G401 (cell line): ENCODE results near the gene PTP4A1. TPM values are rescaled to one million over a fixed set of nuclear protein-coding genes. Genes with fewer than 3 reads are reported as not detected.
"Not testable (repeated sequence)": the region's sequence is repeated elsewhere in the genome, so short reads cannot be mapped to it uniquely, and the experiment has no call there.

Experiments used
- DNase-seq: peaks from one replicate; pipeline ENCODE4 v3.0.0-alpha.2; 2015; ENCODE audit warnings: low spot score
- in situ Hi-C: cut with HindIII; loops from 2 replicates; pipeline ENCODE4 v1.10.0; 2016; ENCODE audit warnings: low sequenced_read_pairs, mixed read lengths
- total RNA-seq: library from RNA; depleted of rRNA; stranded (reverse); fragments of >200 nt; shearing (Covaris generic); gene quantifications from 2 replicates; pipeline ENCODE4 v1.2.3, GENCODE V29; 2014; rRNA removed

The PTP4A1 gene
- total RNA-seq: 16.6 and 24.1 TPM in 2 replicates

DNA sequence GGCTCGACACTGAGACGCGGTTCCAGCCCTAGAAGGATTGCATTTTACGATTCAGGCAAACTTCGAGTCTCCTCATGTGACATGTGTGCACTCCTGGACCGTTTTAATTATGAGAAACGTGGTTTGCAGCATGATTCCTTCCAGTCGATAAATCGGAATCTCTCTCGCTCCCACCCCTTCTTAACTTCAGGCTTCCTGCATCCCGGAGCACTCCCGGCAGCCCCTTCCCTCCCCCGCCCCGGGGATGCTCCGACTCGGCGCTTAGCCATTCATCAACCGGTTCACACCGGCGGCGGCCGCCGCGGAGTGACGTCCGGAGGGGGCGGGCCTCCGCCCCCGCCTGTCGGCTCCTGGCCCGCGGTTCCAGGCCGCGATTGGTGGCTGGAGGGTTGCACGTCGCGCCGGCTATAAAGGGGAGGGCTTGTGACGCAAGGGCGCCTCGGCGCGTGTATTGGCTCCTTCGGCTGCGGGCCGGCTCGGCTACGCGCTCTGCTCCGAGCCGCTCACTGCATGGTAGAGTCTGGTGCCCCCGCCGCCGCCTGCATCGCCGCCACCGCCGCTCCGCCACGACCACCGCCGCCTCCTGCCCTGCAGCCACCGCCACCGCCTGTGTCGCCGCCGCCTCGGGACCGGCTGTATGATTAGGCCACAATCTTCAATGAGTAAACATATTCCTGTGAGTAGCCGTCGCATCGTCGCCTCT is at the start of gene PTP4A1, which contains the start of gene LOC128125822:
Gene PTP4A1, plus strand, starts transcription at position 437 of the 703 bp plus-strand sequence. CDS start 4,401 bp downstream, outside the sequence.
Gene LOC128125822, plus strand, starts transcription at position 437 of the 703 bp plus-strand sequence.
- in situ Hi-C loops: no loop called here

DNA sequence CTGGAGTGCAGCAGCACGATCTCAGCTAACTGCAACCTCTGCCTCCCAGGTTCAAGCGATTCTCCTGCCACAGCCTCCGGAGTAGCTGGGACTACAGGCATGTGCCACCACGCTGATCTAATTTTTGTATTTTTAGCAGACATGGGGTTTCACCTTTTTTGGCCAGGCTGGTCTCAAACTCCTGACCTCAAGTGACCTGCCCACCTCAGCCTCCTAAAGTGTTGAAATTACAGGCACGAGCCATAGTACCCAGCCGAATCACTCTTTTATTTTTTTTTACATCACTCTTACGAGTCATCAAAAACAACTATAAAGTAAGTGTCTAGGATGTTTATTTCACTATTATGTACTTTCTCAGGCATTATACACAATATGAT is 49.4 kb upstream of the PTP4A1 start:
- DNase-seq: not testable (repeated sequence)

More for the DNA sequence above, at the start of gene PTP4A1, which contains the start of gene LOC128125822:
- peak; percentile 98 for DNase-seq

DNA sequence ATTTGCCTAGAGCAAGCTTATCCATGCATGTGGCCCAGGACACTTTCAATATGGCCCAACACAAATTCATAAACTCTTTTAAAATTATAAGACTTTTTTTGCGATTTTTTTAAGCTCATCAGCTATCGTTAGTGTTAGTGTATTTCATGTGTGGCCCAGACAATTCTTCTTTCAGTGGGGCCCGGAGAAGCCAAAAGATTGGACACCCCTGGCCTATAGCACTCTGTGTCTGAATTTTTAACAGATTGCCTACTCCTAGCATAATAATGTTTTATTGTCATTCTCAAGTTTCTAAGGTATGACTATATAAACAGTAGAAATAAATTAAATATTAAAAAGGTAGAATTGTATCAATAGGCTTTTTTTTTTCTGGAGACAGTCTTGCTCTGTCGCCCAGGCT is 48.6 kb upstream of the PTP4A1 start:
- in situ Hi-C loops: no loop called here
- DNase-seq: no peak

More for the DNA sequence above, 49.4 kb upstream of the PTP4A1 start:
- in situ Hi-C loops: not testable (repeated sequence)

DNA sequence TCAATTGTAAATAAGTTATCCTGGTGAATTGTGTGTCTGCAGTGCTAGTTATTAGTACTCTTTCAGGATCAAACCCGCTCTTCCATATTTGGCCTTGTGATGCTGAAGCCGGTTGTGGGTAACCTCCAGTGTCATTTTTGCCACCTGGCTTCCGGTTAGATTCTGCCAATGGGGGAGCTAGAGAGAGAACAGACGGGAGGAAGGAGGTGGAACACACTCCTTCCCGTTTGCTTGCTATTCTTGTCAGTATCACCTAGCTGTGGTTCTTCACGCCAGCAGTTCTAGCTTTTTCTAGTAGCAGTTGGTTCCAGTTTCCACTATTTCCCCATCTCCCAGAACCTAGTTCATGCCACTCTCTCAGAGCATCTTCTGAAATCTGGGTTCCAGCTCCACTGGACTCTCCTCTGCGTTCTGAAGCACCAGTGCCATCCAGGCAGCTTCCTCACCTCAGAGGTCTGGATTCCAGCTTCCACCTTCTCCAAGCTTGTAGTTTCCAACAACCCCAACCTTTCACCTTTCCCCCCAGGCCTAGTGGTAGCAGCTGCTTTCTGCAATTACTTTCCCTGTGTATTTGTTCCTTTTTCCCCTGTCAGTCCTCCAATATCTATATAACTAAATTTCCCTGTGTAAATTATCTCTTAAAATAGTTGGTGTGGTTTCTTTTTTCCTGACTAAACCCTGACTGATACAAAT is 46.9 kb upstream of the PTP4A1 start:
- no peak for DNase-seq
- in situ Hi-C loops: no loop called here

DNA sequence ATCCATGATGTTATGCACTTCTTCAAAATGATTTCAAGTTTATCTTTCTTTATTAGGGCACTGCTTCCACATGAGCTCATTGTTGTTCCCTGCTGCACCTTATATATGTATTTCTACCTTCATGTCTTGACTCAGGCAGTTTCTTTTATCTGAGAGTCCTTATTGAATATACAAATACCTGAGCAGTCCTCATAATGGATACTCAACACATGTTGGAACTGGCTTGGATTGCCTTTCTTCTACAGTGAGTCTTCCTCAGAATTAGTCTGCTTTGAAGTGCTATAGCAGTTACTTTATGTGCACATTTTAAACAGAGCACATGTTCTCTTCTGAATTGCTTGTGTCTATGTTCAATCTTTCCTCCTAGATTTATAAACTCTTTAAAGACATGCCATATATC is 45.3 kb upstream of the PTP4A1 start:
- in situ Hi-C loops: no loop called here
- no peak for DNase-seq

DNA sequence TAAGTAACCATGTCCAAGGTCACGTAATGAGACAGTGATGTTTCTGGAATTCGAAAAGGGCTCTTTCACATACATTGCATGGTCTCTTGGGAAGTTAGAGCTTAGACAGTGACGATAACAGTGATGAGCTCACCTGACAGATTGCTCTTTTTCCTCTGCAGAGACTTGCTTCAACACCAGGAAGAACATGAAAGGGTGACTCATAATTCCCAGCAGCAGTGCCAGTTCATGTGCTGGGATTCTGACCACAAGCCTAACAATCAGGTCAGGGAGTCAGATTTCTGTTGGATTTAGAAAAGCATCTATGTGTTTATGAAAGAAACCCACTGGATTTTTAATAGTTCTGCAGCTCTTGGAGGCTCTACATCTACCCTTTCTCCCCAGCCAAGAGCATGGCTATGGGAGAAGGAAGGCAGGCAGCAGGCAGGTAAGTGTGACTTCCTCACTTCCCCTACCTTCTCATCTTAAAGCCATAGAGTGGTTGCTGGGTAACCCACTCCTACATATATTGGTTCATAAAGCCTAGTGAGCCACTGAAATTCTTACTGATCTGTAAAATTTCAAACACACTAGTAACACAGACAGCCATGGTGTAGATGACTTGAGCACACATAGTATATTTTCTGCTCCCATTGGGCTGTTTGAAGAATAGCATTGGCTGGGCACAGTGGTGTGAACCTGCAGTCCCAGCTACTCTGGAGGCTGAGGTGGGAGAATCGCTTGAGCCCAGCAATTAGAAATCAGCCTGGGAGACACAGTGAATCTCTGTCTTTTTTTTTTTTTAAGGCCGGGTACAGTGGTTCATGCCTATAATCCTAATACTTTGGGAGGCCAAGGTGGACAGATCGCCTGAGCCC is 44.4 kb upstream of the PTP4A1 start:
- DNase-seq: no peak
- in situ Hi-C loops: no loop called here

DNA sequence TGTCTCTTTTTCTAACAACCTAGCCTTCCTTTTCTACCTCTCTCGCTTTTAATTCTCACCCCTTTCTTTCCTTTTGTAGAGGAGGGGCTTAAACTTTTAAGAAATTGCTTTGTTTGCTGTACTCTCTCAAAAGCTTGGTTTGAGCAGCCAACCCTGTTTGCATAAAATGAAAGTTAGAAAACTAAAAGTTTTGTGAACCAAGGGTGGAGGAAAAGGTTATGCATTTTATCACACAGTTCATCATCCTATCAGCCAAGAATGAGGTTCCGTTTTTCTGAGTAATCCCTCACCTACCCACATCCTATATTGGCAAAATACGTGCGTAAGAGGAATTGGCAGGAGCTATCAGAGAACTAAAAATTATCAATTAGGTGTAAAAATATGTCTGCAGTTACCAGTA is 42.8 kb upstream of the PTP4A1 start:
- no peak for DNase-seq
- in situ Hi-C loops: no loop called here

DNA sequence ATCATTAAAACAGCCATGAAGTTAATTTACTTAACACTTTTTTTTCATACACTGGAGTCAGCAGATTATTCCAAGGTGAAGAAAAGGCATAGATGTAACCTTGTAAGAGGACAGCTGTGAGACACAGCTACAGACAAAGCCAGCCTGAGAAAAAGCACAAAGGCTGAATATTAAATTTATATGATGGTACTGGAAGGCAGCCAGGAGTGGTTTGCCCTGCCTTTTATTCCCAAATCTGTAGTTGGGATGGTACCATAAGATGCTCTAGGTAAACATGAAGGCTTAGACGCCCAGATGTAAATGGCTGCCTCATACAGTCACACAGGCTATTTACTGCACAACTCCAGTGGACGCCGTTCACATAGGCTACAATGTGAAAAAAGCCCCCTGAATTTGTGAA is 42.1 kb upstream of the PTP4A1 start:
- in situ Hi-C loops: no loop called here
- no peak for DNase-seq

DNA sequence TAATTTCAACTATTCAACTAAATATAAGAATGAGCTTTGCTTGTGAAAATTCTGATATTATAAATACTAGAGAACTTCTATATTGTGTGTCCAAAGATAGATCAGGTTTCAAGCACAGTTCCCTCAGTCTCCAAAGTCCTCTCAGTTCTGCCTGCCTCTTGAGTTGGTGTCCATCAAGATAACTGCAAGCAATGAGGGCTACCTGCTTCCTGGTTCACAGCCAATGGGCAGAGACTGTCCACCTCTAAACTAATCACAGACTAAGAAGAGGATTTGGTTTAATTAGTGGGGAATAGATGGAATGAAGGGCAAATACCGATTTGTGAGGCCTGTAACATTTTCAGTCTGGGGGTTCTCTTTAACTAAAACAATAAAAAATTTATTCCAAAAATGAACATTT is 41.3 kb upstream of the PTP4A1 start:
- in situ Hi-C loops: no loop called here
- DNase-seq: no peak

DNA sequence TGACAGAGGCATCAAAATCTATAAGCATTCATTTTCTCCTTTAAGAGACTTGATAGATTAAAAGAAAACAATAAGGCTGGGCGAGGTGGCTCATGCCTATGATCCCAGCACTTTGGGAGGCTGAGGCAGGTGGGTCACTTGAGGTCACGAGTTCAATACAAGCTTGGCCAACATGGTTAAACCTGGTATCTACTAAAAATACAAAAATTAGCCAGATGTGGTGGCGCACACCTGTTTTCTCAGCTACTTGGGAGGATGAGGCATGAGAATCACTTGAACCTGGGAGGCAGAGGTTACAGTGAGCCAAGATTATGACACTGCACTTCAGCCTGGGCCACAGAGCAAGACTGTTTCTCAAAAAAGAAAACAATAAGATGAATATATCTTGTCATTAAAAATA is 39.3 kb upstream of the PTP4A1 start:
- in situ Hi-C loops: no loop called here
- DNase-seq: no peak

DNA sequence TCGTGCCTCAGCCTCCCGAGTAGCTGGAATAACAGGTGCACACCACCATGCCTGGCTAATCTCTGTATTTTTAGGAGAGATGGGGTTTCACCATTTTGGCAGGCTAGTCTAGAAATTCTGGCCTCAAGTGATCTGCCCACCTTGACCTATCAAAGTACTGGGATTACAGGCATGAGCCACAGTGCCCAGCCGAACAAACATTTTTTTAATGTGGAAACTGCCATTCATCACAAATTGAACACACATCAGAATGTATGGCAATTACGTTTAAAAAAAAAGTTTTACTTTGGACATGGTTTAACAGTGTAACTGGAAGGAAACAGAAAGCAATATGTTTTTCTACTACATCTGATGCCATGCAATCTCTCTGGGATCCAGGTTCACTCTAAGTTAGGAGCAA is 38.3 kb upstream of the PTP4A1 start:
- in situ Hi-C loops: no loop called here

DNA sequence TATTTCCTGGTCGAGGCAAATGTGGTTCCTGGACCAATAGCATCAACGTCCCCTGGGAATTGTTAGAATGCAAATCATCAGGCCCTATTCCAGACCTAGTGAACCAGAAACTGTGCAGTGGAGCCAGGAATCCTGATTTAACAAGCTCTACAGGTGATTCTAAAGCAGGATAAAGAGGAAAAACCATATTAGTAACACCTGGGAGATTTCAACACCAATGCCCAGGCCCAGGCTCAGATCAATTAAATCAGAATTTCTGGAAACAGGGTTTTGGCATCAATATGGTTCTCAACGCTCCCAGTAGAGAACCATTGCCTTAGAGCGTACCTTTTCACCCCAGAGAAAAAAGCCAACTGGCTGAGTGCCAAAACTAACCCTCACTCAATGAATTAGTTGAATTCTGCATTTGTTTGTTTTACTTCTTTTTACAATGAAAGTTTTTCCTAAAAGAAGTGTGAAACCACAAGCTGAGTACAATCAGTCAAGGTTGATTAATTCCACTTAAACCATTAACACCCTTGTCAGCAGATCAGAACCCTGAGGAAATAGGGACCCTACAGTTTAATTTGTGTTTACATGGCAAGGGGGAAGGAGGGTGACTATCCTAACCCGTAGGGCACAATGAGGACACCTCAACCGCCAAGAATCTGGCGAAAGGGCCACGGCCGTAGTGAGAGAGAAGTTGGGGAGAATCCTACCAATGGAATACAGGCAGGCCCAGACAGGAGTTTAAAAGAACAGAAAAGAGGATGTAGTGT is 34.9 kb upstream of the PTP4A1 start:
- in situ Hi-C loops: no loop called here
- DNase-seq: no peak

More for the DNA sequence above, 38.3 kb upstream of the PTP4A1 start:
- DNase-seq: no peak

DNA sequence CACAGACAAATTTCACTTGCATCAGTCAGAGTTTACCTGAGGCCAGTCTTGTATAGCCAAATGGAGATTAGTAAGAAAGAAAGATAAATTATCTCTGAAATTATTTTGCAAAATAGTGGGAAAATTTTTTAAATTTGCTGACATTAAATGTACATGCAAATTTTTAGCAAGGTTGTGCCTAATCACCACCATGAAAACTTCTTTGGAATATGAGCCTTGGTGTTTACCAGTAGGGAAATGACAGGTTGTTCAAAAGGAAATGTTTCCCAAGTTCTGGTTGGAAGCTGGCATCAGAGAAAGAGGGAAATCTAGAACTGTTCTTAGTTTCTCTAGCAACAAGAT is 34.4 kb upstream of the PTP4A1 start:
- in situ Hi-C loops: no loop called here

DNA sequence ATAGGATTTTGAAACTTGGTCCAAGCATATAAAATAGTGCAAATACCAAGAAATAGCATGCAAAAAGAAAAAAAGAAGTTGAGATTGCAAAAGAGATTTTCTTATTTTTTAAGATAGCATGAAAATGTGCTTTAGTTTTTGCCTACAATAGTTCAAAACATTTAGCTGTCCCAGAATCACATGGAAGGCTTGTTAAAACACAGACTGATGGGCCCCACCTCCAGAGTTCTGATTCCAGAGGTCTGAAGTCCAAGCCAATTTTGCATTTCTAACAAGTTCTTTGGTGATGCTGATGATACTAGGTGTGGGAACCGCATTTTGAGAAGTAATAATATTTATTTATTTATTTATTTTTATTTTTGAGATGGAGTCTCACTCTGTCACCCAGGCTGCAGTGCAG is 33.7 kb upstream of the PTP4A1 start:
- no peak for DNase-seq
- in situ Hi-C loops: no loop called here

More for the DNA sequence above, 34.4 kb upstream of the PTP4A1 start:
- no peak for DNase-seq

DNA sequence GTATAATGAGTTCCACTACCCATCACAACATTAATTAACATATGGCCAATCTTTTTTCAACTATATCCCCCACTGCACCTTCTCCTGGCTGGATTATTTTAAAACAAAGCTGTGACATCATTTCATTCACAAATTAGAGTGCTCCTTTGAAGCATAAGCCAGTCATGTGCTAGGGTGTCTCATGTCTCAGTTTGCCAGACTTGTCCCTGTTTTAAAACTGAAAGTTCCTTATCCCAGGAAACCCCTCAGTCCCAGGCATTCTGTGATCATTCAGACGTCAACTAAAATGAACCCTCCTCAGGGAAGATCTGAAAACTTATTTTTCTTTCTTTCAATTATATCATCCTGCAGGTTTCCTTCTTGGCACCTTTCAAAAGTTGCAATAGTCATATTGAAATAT is 29.3 kb upstream of the PTP4A1 start:
- DNase-seq: no peak
- in situ Hi-C loops: no loop called here

DNA sequence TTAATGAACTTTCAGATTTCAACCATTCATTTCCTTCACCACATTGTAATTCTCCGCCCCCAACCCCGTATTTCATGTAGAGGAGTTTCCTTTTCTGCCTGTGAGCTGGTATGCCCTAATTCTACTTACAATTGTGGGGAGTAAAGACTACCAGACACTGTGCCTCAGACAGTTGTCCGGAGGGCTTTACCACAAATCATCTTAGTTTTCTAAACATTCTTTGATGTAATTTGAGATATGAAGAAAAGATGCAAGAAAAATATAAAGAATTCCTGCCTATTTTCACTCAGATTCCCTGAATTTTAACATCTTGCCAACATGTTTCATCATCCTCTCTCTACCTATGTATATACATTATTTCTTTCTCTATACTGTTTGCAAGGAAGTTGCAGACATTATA is 28.3 kb upstream of the PTP4A1 start:
- no peak for DNase-seq
- in situ Hi-C loops: no loop called here

DNA sequence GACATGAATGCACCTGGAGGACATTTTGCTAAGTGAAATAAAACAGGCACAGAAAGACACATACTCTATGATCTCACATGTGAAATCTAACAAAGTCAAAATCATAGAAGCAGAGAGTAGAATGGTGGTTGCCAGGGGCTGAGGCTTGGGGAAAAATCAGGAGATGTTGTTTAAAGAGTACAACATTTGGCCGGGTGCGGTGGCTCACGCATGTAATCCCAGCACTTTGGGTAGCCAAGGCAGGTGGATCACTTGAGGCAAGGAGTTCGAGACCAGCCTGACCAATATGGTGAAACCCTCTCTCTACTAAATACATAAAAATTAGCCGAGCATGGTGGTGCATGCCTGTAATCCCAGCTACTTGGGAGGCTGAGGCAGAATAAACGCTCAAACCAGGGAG is 26.0 kb upstream of the PTP4A1 start:
- DNase-seq: no peak
- in situ Hi-C loops: no loop called here

DNA sequence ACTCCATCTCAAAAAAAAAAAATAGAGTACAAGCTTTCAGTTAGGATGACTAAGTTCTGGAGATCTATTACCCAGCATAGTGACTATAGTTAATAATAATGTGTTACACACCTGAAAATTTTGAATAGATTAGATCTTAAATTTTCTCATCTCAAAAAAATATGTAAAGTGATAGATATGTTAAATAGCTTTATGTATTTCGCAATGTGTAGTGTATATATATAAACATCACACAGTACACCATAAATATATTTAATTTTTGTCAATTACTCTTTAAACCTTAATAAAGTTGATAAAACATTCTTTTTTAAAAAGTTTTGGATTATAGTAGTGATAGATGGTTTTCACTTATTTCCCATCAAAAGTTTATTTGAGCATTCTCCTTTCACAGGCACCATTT is 25.6 kb upstream of the PTP4A1 start:
- in situ Hi-C loops: no loop called here
- no peak for DNase-seq

DNA sequence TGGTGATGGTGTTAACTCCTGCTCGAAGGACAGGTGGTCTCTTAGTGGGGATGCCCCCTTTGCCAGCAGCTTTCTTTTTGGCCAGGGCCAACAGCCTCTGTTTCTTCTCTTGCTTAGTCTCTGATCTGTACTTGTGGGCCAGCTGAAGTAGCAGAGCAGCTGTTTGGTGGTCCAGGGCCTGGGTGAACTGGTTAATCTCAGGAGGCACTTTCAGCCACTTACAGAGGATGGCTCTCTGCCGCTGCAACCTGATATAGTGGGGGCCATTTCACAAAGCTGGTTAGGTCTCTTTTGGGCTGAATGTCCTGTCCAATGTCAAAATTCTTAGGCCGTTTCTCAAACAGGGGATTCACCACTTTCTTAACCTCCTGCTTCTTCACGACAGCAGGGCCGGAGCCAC is 23.2 kb upstream of the PTP4A1 start:
- in situ Hi-C loops: no loop called here

More for the DNA sequence above, 23.2 kb upstream of the PTP4A1 start:
- DNase-seq: no peak
